H9 (cell line): Measurements from ENCODE around the gene SLC7A5. TPM values are rescaled to one million over a fixed set of nuclear protein-coding genes. Genes with fewer than 3 reads are reported as not detected.

ENCODE experiments used
- DNase-seq: peaks from one replicate; pipeline ENCODE4 v3.0.0-alpha.2; 2017
- H2AFZ ChIP-seq: one replicate; pipeline ENCODE4 v1.6.1; 2013; ENCODE audit warnings: mild to moderate bottlenecking, low read length, control low read depth, moderate library complexity
- H2AK5ac ChIP-seq: 2 replicates; pipeline ENCODE4 v1.6.1; 2013; ENCODE audit warnings: low read length, control low read depth, mixed read lengths; ENCODE audit not compliant: insufficient read length
- H2BK120ac ChIP-seq: one replicate; pipeline ENCODE4 v1.6.1; 2013; ENCODE audit warnings: low read depth, mild to moderate bottlenecking, low read length, control low read depth, inconsistent platforms; ENCODE audit not compliant: poor library complexity, severe bottlenecking
- H2BK12ac ChIP-seq: 2 replicates; pipeline ENCODE4 v1.6.1; 2013; ENCODE audit warnings: low read length, control low read depth, mixed read lengths, low read depth; ENCODE audit not compliant: insufficient read length
- H2BK15ac ChIP-seq: 2 replicates; pipeline ENCODE4 v1.6.1; 2013; ENCODE audit warnings: low read depth, low read length, control low read depth
- H2BK20ac ChIP-seq: one replicate; pipeline ENCODE4 v1.6.1; 2013; ENCODE audit warnings: low read depth, mild to moderate bottlenecking, low read length, control low read depth, inconsistent platforms; ENCODE audit not compliant: poor library complexity, severe bottlenecking
- H2BK5ac ChIP-seq: 2 replicates; pipeline ENCODE4 v1.6.1; 2013; ENCODE audit warnings: low read length, control low read depth, mixed read lengths; ENCODE audit not compliant: insufficient read length
- H3K14ac ChIP-seq: 2 replicates; pipeline ENCODE4 v1.6.1; 2013; ENCODE audit warnings: low read length, control low read depth; ENCODE audit not compliant: insufficient read depth
- H3K18ac ChIP-seq: 2 replicates; pipeline ENCODE4 v1.6.1; 2013; ENCODE audit warnings: low read depth, mild to moderate bottlenecking, mixed read lengths, low read length, control low read depth; ENCODE audit not compliant: insufficient read length
- H3K23ac ChIP-seq: 2 replicates; pipeline ENCODE4 v1.6.1; 2013; ENCODE audit warnings: low read length, control low read depth, mixed read lengths, low read depth; ENCODE audit not compliant: insufficient read length
- H3K23me2 ChIP-seq: 2 replicates; pipeline ENCODE4 v1.6.1; 2013; ENCODE audit warnings: low read depth, mild to moderate bottlenecking, mixed read lengths, low read length, control low read depth; ENCODE audit not compliant: insufficient read length, poor library complexity, severe bottlenecking
- H3K27ac ChIP-seq: 2 replicates; pipeline ENCODE4 v1.5.1; 2013; ENCODE audit warnings: low read length, control low read depth, mixed read lengths, low read depth; ENCODE audit not compliant: insufficient read length
- H3K27me3 ChIP-seq: 2 replicates; pipeline ENCODE4 v1.6.1; 2013; ENCODE audit warnings: low read length, control low read depth, inconsistent platforms; ENCODE audit not compliant: insufficient read depth
- H3K4ac ChIP-seq: 2 replicates; pipeline ENCODE4 v1.6.1; 2013; ENCODE audit warnings: low read depth, mild to moderate bottlenecking, control low read depth, inconsistent platforms, low read length, moderate library complexity
- H3K4me1 ChIP-seq: 2 replicates; pipeline ENCODE4 v1.6.1; 2013; ENCODE audit warnings: low read length, control low read depth, inconsistent platforms; ENCODE audit not compliant: insufficient read depth
- H3K4me2 ChIP-seq: 2 replicates; pipeline ENCODE4 v1.6.1; 2013; ENCODE audit warnings: low read length, control low read depth, mixed read lengths; ENCODE audit not compliant: insufficient read length, insufficient read depth
- H3K56ac ChIP-seq: 2 replicates; pipeline ENCODE4 v1.6.1; 2013; ENCODE audit warnings: low read depth, mild to moderate bottlenecking, mixed read lengths, low read length, control low read depth; ENCODE audit not compliant: insufficient read length
- H3K79me1 ChIP-seq: 2 replicates; pipeline ENCODE4 v1.6.1; 2013; ENCODE audit warnings: low read depth, mild to moderate bottlenecking, moderate library complexity, low read length, control low read depth, inconsistent platforms; ENCODE audit not compliant: insufficient read depth, poor library complexity, severe bottlenecking
- H3K79me2 ChIP-seq: 2 replicates; pipeline ENCODE4 v1.6.1; 2013; ENCODE audit warnings: low read length, control low read depth, inconsistent platforms; ENCODE audit not compliant: insufficient read depth
- H3K9ac ChIP-seq: 2 replicates; pipeline ENCODE4 v1.6.1; 2013; ENCODE audit warnings: low read length, control low read depth, mixed read lengths; ENCODE audit not compliant: insufficient read length; ENCODE audit errors: extremely low read depth
- H3K9me3 ChIP-seq: one replicate; pipeline ENCODE4 v1.6.1; 2013; ENCODE audit warnings: low read depth, low read length, inconsistent platforms; ENCODE audit not compliant: control insufficient read depth
- H3T11ph ChIP-seq: one replicate; pipeline ENCODE4 v1.6.1; 2013; ENCODE audit warnings: mild to moderate bottlenecking, low read length, control low read depth, inconsistent platforms
- H4K20me1 ChIP-seq: one replicate; pipeline ENCODE4 v1.6.1; 2013; ENCODE audit not compliant: control insufficient read depth, insufficient read length, insufficient read depth
- H4K5ac ChIP-seq: 2 replicates; pipeline ENCODE4 v1.6.1; 2013; ENCODE audit warnings: low read depth, mild to moderate bottlenecking, mixed read lengths, low read length, control low read depth; ENCODE audit not compliant: insufficient read length
- H4K8ac ChIP-seq: replicated peaks from 2 replicates; pipeline ENCODE4 v1.6.1; 2013; ENCODE audit warnings: low read length, control low read depth, mixed read lengths, low read depth; ENCODE audit not compliant: insufficient read length
- H4K91ac ChIP-seq: 2 replicates; pipeline ENCODE4 v1.6.1; 2013; ENCODE audit warnings: low read depth, mild to moderate bottlenecking, moderate library complexity, mixed read lengths, low read length, control low read depth; ENCODE audit not compliant: insufficient read length
- H3K27ac Mint-ChIP-seq, 3 experiments: 2 replicates in 2 of 3; 3 replicates in 1 of 3; pipeline ENCODE4 v1.8.0; 2020 to 2021; ENCODE audit warnings: mixed read lengths in 3 of 3, mild to moderate bottlenecking in 1 of 3, moderate library complexity in 1 of 3
- H3K27me3 Mint-ChIP-seq: 2 replicates; pipeline ENCODE4 v1.8.0; 2021; ENCODE audit warnings: low read depth, mild to moderate bottlenecking, moderate library complexity, mixed read lengths
- H3K36me3 Mint-ChIP-seq, 3 experiments: 2 replicates in 2 of 3; 3 replicates in 1 of 3; pipeline ENCODE4 v1.8.0; 2020 to 2021; ENCODE audit warnings: low read depth in 3 of 3, mixed read lengths in 3 of 3; ENCODE audit not compliant: insufficient read depth in 1 of 3
- H3K4me1 Mint-ChIP-seq, 2 experiments: 2 replicates each; pipeline ENCODE4 v1.8.0; 2020; ENCODE audit warnings: mixed read lengths in 2 of 2
- H3K4me3 Mint-ChIP-seq, 2 experiments: 2 replicates in 1 of 2; 3 replicates in 1 of 2; pipeline ENCODE4 v1.8.0; 2020 to 2021; ENCODE audit warnings: mild to moderate bottlenecking in 2 of 2, mixed read lengths in 2 of 2, moderate library complexity in 1 of 2
- H3K9me3 Mint-ChIP-seq, 2 experiments: 2 replicates in 1 of 2; 3 replicates in 1 of 2; pipeline ENCODE4 v1.8.0; 2020; ENCODE audit warnings: mild to moderate bottlenecking in 2 of 2, mixed read lengths in 2 of 2, moderate library complexity in 1 of 2
- CTCF ChIP-seq: fragments of 200-600 bp; sonication (generic); conservative IDR thresholded peaks from 3 replicates; pipeline ENCODE4 v1.8.0; 2021; ENCODE audit warnings: antibody characterized with exemption, mild to moderate bottlenecking
- WGBS: extraction: QIAGEN DNeasy Blood & Tissue Kit; methylation state at CpG from one replicate; pipeline ENCODE4 v1.1.7; 2013; ENCODE audit warnings: missing lambda C conversion rate, low lambda C conversion rate, mixed read lengths; ENCODE audit not compliant: insufficient read length; ENCODE audit errors: extremely low coverage; 5-methylcytosine and 5-hydroxymethylcytosine counted together
- total RNA-seq: library from RNA; stranded (reverse); gene quantifications from 2 replicates; pipeline ENCODE4 v1.2.1, GENCODE V29; 2021

SLC7A5 gene
- total RNA-seq, 1 experiment from 2014 or later, result 217 TPM

- no peaks in the 10 kb centered on the region for H3K4me1 Mint-ChIP-seq
- no CpG with 5 or more reads among the region's 17 CpGs for WGBS
Observed at GRCh38 chr16:87790292-87791100, 78.8 kb downstream of the SLC7A5 start.

More at GRCh38 chr16:87790292-87791100, 78.8 kb downstream of the SLC7A5 start:
- Histone ChIP-seq H3K79me1 (no peaks in the 10 kb centered on the region), H3K23me2 (no peaks in the 10 kb centered on the region), H3K4me2 (no peak overlapping the region), H2BK12ac (no peak overlapping the region), H3K79me2 (no peaks in the 10 kb centered on the region), H3K56ac (no peak overlapping the region), H4K8ac (no peak overlapping the region), H3K23ac (no peak overlapping the region), H2BK5ac (no peak overlapping the region), H3K27ac (no peak overlapping the region), H3K9ac (no peak overlapping the region), H4K91ac (no peak overlapping the region), H4K20me1 (no peaks in the 10 kb centered on the region), H2BK120ac (no peak overlapping the region), H2BK15ac (no peak overlapping the region), H2AFZ (no peak overlapping the region), H2BK20ac (no peak overlapping the region), H3K18ac (no peak overlapping the region), H3K9me3 (no peaks in the 10 kb centered on the region), H3K4ac (no peak overlapping the region), H4K5ac (no peak overlapping the region), H3K14ac (no peak overlapping the region), H2AK5ac (no peak overlapping the region), H3K27me3 (no peaks in the 10 kb centered on the region), H3K4me1 (no peaks in the 10 kb centered on the region), H3T11ph (no peak overlapping the region)
- H3K27ac Mint-ChIP-seq, result no peak overlapping the region; a peak in 1 of 7 replicates
- peaks cover under 1% of the 10 kb centered on the region; the same call in 1 of the 2 replicates for H3K27me3 Mint-ChIP-seq
- no peak for DNase-seq
- no peaks in the 10 kb centered on the region for H3K9me3 Mint-ChIP-seq
- no peak for TF ChIP-seq CTCF
- no peaks in the 10 kb centered on the region for H3K36me3 Mint-ChIP-seq
- no peak overlapping the region for H3K4me3 Mint-ChIP-seq
